Breast epithelium (tissue), 3 donors: ENCODE results near the gene CRHR2.

Experiments
- POLR2A ChIP-seq: fragments of 450-650 bp; IDR thresholded peaks from one replicate; pipeline ENCODE4 v1.6.1; 2016; ENCODE audit warnings: antibody characterized with exemption, mild to moderate bottlenecking, moderate library complexity
- POLR2AphosphoS5 ChIP-seq, 3 donors: sonication (generic); formaldehyde crosslinking; IDR thresholded peaks; one replicate each; pipeline ENCODE4 v1.6.1; 2017; ENCODE audit warnings: antibody characterized with exemption in 3 of 3
- TF ChIP-seq, protein P1 (sequence below), 3 donors: fragments of 450-650 bp; IDR thresholded peaks; one replicate each; pipeline ENCODE4 v1.5.1; 2016 to 2017; ENCODE audit warnings: antibody characterized with exemption in 3 of 3, mild to moderate bottlenecking in 3 of 3, moderate library complexity in 3 of 3

DNA sequence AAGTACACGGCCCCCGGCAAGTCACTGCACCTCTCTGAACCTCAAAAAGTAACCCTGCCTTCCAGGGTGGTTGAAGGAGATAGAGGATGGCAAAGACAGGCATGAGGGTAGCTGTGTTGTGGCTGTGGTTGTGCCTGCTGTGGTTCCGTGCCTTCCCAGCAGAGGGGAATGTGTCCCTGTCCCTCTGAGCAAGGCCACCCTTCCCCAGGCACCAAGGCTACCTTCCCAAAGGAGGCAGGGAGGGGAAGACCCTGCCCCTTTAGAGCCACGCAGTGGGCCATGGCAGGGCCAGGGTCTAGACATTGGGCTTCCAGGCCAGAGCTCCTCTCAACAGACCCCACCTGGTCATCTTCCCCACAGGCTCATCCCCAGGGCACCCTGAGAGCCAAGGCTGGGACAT is 18.8 kb downstream of the CRHR2 start:
- TF ChIP-seq, protein P1, sequence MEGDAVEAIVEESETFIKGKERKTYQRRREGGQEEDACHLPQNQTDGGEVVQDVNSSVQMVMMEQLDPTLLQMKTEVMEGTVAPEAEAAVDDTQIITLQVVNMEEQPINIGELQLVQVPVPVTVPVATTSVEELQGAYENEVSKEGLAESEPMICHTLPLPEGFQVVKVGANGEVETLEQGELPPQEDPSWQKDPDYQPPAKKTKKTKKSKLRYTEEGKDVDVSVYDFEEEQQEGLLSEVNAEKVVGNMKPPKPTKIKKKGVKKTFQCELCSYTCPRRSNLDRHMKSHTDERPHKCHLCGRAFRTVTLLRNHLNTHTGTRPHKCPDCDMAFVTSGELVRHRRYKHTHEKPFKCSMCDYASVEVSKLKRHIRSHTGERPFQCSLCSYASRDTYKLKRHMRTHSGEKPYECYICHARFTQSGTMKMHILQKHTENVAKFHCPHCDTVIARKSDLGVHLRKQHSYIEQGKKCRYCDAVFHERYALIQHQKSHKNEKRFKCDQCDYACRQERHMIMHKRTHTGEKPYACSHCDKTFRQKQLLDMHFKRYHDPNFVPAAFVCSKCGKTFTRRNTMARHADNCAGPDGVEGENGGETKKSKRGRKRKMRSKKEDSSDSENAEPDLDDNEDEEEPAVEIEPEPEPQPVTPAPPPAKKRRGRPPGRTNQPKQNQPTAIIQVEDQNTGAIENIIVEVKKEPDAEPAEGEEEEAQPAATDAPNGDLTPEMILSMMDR (IDR thresholded peaks at IDR 0.05), result no peak
- TF ChIP-seq POLR2A (no peak), POLR2AphosphoS5 (IDR thresholded peaks at IDR 0.05) (no peak)
